Jurkat, Clone E6-1 (cell line): ENCODE measurements around the gene PIGO. TPM values are rescaled to one million over a fixed set of nuclear protein-coding genes. Genes with fewer than 3 reads are reported as not detected.
A peak's percentile ranks its signal among the peaks of the same experiment; 100 is the strongest.

ENCODE experiments used
- DNase-seq: peaks from one replicate; pipeline ENCODE4 v3.0.0-alpha.2; 2011; ENCODE audit warnings: low read depth, low spot score
- H3K4me3 ChIP-seq: 2 replicates; pipeline ENCODE4 v1.5.1; 2011; ENCODE audit warnings: mild to moderate bottlenecking, low read length, control low read depth, moderate library complexity
- polyA plus RNA-seq: library from polyadenylated mRNA; unstranded; fragments of >200 nt; gene quantifications from one replicate; pipeline ENCODE4 v1.2.1, GENCODE V29; 2012; ENCODE audit warnings: missing spikeins; ENCODE audit not compliant: insufficient read length, insufficient read depth

PIGO gene
- polyA plus RNA-seq = 23.8 TPM

DNA sequence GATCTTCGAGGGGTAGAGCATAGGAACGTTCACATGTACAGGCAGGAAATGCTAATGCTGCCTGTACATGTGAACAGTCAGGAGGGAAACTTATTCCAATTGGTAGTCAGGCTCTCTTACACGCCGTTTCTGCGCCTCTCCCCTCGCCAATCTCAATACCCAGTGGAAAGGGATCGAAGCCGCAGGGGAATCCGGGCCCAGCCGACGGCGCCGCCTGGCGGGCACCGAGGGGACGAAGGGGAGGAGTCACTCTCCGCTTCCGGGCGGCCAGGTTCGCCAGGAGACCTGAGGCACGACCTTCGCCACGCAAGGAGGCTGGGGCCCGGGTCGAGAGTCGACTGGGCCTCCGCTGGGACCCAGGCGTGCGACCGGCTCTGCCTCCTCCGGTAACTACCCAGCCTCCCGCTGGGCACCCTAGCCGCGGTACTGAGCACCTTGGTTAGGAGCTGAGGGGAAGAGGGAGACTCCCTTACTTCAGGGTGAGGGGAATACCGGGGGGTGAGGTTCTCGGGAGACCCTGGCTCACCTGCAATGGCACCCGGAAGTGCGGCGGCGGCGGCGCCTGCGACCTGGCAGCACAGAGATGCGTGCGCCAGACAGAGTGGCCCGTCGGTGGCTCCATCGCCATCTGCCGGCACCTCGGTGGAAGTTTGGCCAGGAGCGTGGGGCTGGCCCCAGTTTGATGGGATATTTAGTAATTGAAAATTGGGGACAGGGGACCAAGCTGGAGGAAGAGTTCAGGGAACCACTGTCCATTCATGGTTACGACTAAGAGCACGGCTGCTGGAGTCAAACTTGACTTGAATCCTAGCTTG, at the start of gene PIGO:
TSS of gene PIGO (minus strand) at position 557 of the 815 bp plus-strand sequence. CDS start 1,026 bp downstream, outside the sequence.
- H3K4me3 ChIP-seq = peak within 1 kb of the TSS; percentile 91
- DNase-seq = peak; percentile 79

DNA sequence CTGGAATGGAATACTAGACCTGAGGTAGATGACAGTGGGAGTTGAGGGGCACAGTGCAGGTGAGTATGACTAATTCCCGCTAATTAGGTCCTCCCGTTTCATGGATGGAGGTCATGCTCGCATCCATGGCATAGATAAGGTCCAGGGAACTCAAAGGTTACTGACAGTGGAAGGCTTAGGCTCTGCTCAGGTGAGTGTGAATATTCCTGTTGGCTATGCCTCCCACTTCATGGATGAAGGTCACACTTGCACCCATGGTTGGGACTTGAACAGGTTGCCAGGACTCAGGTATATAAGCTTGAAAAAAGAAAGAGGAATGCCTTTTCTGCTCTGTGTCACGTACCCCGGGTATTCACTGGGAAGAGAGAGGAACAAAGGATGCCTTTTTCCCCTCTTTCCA, 45.6 kb upstream of the PIGO start:
- no peak overlapping the region for H3K4me3 ChIP-seq
- no peak for DNase-seq

DNA sequence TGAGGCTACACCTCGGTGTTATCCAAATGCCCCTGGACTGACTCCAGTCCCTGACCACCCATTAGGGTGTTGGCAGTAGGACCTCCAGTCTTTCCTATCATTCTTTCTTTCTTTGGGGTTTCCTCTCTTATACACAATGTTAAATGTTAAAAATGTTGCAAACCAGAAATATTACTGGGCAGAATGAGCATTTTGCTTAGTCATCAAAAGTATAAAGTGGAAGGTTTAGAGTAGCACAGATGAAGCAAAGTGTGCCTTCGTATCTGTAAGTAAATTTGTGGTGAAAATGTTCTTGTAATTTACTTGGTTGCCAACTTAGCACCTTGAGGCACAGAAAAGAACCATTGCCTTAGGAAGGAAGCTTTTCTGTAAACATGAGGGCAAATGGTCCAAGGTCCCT, 43.7 kb upstream of the PIGO start:
- no peak overlapping the region for H3K4me3 ChIP-seq
- no peak for DNase-seq

DNA sequence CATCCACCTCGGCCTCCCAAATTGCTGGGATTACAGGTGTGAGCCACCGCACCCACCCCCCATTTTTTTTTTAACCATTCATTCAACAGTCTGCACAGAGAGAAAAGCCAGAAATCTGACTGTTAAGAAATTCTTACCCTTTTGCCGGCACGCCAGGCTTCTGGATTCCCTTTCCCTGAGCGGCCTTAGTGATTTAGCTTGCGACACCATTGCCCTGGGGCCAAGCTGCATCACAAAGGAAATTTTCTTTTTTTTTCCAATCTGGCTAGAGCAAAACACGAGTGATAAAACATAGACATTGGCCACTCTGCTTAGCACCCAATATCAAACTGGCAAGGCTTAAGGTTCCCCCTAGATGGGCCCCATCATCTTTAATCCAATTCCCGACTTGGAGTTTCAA, 40.5 kb upstream of the PIGO start:
- no peak for DNase-seq
- no peak overlapping the region for H3K4me3 ChIP-seq

DNA sequence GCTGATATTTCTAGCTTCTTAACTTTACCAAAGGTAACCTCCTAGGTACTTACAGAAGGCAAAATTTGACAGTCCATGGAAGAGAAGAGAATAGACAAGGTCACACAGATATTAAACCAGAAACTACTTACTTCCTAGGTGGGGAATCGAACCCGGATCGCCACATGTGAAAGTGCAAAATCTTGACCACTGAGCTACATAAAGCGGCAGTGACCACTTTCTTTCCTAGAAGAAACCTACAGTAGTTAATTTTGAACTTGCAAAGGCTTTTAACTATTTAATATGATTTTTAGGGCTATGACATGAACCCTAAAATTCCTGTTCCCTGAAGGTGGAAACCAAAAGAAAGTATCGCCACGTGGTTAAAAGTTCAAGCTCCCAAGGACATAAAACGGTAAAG, 39.6 kb upstream of the PIGO start:
- H3K4me3 ChIP-seq = no peak overlapping the region
- no peak for DNase-seq

DNA sequence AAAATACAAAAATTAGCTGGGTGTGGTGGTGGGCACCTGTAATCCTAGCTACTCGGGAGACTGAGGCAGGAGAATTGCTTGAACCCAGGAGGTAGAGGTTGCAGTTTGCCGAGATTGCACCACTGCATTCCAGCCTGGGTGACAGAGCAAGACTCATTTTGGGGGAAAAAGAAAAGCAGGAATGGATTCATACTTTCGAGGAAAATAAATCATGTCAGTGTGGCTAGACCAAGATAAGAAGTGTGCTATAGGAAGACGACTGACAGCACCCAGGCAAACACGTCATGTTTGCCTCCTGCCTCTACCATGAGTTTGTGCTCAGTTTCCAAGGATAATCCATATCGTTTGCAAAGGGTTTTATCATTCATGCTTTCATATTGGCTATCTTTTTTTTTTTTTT, 38.5 kb upstream of the PIGO start:
- H3K4me3 ChIP-seq = no peak overlapping the region
- no peak for DNase-seq

DNA sequence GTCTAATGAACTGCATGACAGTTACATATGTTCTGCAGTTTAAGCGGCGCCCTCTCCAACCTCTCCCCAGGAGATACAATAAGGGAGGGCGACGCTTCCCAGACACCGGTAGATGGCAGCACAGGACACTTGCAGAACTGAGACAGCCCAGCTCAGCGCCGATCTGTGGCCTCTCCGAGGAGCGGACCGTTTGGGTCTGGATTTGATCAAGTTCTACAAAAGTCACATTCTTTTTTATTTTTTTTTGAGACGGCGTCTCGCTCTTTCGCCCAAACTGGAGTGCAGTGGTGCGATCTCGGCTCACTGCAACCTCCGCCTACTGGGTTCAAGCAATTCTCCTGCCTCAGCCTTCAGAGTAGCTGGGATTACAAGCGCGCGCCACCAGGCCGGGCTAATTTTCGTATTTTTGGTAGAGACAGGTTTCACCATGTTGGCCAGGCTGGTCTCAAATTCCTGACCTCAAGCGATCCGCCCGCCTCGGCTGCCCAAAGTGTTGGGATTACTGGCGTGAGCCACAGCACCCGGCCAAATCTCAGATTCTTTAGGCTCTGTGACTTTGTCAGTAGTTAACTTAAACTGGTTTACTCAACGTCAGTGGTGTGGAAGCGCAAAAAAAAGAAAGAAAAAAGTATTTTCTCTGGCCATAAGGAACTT, 20.6 kb upstream of the PIGO start:
- peak overlapping the region; percentile 62 for H3K4me3 ChIP-seq
- DNase-seq = peak; percentile 90

DNA sequence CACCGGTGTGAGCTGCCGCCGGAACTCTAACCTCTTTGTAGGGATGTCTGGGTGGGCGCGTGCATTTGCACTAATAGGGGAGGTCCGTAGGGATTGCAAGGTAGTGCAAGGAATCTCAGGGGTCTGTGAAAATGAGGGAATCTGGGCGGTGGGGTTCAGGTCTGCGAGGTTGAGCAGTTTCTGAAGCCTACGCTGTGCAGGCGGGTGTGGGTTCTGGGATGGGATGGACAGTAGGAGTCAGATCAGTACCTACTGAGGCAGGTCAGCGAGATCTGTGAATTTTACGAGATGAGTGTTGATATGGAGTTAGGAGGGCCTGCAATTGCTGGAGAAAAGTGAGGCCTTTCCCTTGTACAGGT, 20.1 kb upstream of the PIGO start:
- DNase-seq = no peak

DNA sequence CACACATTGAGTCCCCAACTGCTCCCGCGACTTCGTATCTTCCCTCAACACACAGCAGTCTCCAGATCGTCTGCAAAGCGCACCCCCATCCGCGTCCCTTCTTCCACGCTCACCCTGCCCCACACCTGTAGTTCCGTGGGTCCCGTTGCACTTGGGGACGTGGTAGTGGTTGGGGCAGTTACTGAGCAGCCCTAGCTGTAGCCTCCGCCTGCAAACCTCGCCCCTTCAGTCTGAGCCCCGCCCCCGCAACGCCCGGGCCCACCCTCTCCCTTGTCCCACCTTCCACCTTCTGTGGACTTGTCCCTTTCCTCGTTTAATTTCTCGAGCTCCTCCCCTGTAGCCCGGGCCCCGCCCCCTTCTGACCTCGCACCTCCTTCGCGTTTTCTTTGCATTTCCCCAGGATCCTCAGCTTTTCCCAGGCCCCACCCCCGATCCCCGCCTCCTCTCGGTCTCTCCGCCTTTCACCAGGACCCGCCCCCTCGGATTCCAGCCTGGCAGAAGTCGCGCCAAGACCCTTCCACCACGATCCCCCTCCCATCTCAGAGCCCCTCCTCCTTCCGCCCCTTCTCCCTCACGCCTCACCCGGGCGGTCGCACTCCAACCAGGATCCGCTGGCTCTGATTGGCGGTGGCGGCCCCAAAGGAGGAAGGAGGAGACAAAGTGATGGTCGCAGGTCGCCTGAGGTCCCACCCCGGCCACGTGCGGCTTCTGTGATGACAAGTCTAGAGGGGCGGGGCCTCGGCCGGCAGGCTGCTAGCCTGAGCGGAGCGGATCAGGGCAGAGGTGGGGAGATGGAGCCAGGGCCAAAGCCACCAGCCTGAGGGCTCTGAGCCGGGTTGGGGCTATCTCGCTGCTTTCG, 19.5 kb upstream of the PIGO start, which contains the start of gene ATOSB:
TSS of gene ATOSB (minus strand) at position 183 of the 859 bp plus-strand sequence. CDS start 7,588 bp downstream, outside the sequence.
- peak; percentile 93 for DNase-seq
- peak within 1 kb of the TSS; percentile 62 for H3K4me3 ChIP-seq

More for the DNA sequence above, 20.1 kb upstream of the PIGO start:
- H3K4me3 ChIP-seq = peak overlapping the region; percentile 62

DNA sequence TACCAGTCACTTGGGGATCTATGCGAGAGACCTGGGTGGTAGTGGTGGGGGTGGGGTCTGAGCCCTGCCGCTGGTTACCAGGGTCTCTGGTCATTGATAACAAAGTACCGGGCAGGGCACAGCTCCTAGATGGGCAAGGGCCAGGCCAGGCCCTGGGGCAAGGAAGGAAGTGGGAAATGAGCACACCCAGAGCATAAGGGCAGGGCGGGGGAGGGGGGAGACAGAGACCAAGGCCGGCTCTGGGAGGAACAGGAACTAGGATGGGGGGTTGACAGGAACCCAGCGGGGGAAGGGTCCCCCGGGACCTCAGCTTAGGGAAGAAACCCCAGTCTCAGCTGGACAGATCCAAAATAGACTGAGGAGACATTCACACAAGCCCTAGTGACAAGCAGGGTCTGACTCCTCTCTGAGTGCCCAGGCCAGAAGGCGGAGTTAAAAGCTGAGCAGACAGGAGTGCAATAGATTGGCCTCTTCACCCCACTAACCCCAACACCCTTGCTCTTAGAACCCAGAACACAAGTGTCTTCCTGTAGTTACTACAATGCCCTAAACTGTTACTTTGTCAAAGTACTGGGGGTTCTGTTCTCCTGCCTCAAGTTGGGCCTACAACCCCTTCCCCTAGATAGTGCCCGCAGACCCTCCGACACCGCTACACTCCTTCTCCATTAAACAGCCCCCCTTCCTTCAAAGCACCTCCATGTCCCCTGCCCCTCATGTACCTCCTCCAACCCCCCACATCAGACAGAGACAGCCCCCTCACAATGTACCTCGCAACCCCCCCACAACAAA, 18.6 kb upstream of the PIGO start:
- H3K4me3 ChIP-seq = peak overlapping the region; percentile 62
- DNase-seq = no peak

DNA sequence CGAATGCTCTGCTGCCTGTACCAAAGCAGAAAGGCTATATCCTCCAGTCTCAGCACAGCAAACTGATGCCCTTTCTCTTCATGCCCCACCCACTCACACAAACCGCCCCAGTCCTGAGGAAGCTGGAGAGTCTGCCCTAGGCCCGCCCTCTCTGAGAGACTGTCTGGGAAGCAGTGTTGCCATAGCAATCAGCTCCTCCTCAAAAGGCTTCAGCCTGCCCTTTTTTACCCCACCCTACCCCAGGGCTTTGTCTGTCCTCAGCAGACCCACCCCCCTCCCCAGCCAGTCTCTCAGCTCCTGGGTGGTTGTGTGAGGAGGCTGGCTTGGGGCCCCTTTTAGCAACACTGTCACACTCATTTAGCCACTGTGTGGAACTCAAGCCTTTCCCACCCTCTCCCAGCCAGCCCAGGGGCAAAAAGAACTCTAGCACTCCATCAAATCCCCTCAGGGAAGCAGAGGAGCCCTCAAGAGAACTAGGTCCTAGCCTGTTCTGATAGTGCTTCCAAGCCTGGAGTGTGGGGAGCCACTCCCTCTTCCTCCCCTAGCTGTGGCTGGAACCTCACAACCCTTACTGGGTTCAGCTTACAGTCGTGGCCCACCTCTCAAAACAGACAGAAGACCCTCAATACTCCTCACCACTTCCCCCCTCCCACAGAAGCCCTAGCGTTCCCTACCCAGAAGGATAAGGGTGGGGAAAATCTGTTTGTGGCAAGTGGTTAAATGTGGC, 17.9 kb upstream of the PIGO start:
- DNase-seq = peak; percentile 89
- peak overlapping the region; percentile 62 for H3K4me3 ChIP-seq

DNA sequence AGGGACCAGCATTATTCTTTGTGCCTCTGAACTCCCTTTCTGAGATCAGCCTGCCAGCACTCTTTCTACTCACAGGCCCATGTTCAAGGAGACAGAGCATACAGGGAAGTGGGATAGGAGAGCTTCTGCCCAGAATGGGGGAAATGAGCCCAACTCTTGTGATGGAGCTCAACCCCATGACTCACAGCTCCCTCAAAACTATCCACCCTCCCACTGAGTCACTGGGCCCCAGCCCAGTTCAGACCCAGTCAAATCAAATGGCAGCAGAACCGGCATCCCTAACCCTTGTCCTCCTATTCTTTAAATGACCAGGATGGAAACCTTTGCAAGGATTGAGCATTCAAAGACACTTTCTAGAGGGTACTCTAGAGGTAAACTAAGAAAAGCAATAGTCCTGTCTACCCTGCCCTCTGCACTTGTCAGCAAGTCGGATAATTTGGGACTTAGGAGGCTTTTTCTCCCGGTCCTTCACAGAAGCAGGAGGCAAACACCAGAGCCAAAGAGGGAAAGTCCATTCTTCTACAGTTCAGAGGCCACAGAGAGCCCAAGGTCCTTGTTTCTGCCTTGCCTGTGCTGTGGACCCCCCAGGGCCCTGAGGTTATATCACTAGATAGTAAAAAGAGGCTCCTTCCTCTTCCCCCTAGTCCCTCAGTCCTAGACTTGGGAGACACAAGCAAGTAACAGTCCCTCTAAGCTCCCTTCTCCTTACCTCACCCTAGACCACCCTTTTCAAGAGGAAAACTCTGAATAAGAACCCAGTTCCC, 16.0 kb upstream of the PIGO start:
- DNase-seq = no peak
- no peak overlapping the region for H3K4me3 ChIP-seq

DNA sequence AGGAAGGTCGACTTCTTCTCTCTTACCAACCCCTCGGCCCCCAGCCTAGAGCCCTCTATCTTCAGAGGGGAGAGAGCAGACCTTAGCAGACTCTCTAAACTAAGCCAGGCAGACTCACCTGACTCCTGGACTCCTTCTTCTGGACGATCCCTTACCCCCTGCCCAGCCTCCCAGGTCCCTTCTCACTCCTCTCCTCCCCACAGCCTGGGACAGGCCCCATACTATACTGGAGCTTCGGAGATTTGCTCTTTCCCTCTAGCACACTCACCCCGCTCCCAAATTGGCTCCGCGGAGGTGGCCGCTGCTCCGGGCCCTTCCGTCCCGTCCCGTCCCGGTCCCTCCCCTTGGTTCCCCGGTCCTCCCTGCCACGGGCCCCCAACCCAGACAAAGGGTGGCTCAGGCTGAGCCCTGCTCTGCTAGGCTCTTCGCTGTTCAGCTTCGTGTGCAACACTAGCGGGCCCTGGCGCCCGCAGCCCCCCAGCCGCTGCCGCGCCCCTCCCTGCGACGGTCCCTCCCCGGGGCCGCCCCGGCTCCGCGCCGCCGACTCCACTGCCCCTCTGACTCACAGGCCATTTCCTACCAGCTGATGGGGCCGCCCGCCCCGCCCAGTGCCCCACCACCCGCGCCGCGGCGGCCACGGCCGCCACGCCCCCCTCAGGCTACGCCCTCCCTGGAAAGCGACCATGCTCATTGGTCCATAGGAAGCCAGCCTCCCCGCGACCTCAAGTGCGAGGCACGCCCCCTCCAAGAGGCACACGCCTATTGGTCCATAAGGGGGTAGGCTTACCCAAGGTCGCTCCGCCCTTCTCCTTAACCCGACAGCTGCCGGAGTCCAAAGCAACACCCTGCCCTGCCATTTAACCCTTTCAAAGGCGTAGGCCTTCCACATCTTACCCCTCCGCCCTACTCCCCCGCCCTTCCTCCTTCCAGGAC, 14.9 kb upstream of the PIGO start:
- peak overlapping the region; percentile 56 for H3K4me3 ChIP-seq
- peak; percentile 97 for DNase-seq

DNA sequence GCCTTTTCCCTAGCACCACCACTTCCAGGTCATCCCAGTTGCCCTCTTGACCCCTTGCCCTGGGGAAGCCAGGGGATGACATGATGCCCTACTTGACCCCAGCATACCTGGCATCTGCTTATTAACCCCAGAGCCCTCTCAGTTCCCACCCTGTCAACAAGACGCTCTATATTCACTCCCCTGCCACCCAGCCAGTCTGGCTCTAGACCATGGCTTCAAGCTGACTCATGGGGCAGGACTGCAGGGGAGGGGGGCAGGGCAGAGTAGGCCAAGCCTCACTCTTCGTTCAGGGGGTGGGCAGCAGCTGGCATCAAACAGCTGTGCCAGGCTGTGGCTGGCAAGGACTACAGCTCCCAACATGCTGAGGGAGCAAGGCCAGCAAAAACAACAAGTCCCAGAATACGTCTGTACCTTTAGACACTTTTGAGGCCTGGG, 14.0 kb upstream of the PIGO start:
- DNase-seq = no peak
- no peak overlapping the region for H3K4me3 ChIP-seq

DNA sequence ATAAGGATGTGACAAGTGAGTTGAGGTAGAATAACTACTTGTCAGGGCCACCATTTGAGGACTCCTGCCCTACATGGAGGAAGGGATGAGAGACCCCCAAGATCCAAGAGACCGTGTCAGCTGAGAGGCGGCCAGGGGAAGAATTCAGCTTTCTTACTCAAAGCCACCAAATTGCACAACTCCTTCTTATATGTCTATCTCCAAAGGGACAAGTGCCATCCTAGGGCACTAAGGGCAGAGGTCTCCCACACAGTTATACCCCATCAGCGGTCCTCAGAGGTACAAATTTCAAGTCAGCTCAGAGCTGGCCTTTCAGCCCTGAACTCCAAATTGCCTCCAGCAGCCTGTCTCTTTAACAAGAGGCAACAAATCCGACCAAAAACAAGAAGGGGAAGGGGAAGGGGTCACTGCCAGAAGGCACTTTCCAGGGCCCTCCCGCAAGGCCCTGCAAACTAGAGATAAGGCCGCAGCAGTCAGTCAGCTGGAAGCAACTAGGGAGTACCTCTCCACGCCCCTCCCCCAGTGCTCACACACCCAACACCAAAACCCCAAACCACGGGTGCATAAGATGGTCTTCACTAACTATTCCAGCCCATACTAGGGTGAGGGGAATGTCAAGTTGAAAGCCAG, 12.7 kb upstream of the PIGO start:
- no peak overlapping the region for H3K4me3 ChIP-seq
- DNase-seq = no peak

DNA sequence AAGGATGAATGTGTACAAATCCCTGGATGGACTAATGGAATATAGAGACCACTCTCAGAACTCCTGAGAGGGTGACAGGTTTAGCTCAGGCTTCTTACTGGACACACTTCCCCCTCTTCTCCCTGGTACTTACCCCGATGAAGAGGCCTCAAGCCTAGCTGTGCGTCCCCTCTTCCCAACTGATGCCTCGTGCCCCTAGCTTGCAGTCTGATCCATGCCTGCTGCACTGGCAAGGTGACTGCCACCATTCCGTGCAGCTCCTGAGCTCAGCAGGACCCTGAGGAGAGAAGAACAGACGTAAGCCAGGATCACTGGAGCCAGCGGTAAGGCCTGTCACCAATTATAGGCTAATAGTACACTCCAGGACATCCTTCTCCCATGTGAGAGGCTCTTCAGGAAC, 12.1 kb upstream of the PIGO start:
- no peak overlapping the region for H3K4me3 ChIP-seq
- no peak for DNase-seq
